Naive thymus-derived CD4-positive, alpha-beta T cell (primary cell): ENCODE data around the gene TRABD2A. TPM values are rescaled to one million over a fixed set of nuclear protein-coding genes. Genes with fewer than 3 reads are reported as not detected.
"Not testable (repeated sequence)": the region's sequence is repeated elsewhere in the genome, so short reads cannot be mapped to it uniquely, and the experiment has no call there.

Experiments used
- ATAC-seq: fragments of 150-1000 bp; cut with Tn5 transposase; 2 replicates; pipeline ENCODE4 v1.10.0; 2021; ENCODE audit warnings: mild to moderate bottlenecking, moderate library complexity
- CTCF ChIA-PET: fragments of 350-600 bp; sonication (Branson Sonifier 250); formaldehyde crosslinking; loops from one replicate; lab custom pipeline; 2021; ENCODE audit warnings: antibody characterized with exemption; lab: Charles Lee
- POLR2A ChIA-PET: fragments of 350-600 bp; sonication (Branson Sonifier 250); formaldehyde crosslinking; loops from one replicate; lab custom pipeline; 2021; ENCODE audit warnings: antibody characterized with exemption, inconsistent platforms; lab: Charles Lee
- DNase-seq, 9 donors: peaks; one replicate each; pipeline versions ENCODE4 v3.0.0 to v3.0.0-alpha.2; 2020 to 2022; ENCODE audit warnings: mixed read lengths in 1 of 9
- H3K27ac ChIP-seq: one replicate; pipeline ENCODE4 v1.7.0; 2013; ENCODE audit warnings: mild to moderate bottlenecking, low read depth, low read length, moderate library complexity
- H3K27me3 ChIP-seq, 2 donors: one replicate each; pipeline ENCODE4 v1.7.0; 2013; ENCODE audit warnings: low read length in 2 of 2, mild to moderate bottlenecking in 2 of 2, moderate library complexity in 2 of 2; ENCODE audit not compliant: control insufficient read depth in 2 of 2, insufficient read depth in 2 of 2
- H3K36me3 ChIP-seq, 3 experiments: 1 replicate in 2 of 3; 2 replicates in 1 of 3; pipeline ENCODE4 v1.7.0; 2013; ENCODE audit warnings: low read length in 3 of 3, mild to moderate bottlenecking in 3 of 3, moderate library complexity in 1 of 3; ENCODE audit not compliant: insufficient read depth in 3 of 3, control insufficient read depth in 2 of 3
- H3K4me1 ChIP-seq, 2 donors: one replicate each; pipeline ENCODE4 v1.7.0; 2013; ENCODE audit warnings: low read length in 2 of 2, mild to moderate bottlenecking in 2 of 2, moderate library complexity in 1 of 2; ENCODE audit not compliant: control insufficient read depth in 2 of 2, insufficient read depth in 2 of 2
- H3K4me3 ChIP-seq: 2 replicates; pipeline ENCODE4 v1.7.0; 2013; ENCODE audit warnings: mild to moderate bottlenecking, low read length
- H3K9me3 ChIP-seq, 3 experiments: 1 replicate in 2 of 3; 2 replicates in 1 of 3; pipeline ENCODE4 v1.7.0; 2013; ENCODE audit warnings: low read length in 3 of 3; ENCODE audit not compliant: control insufficient read depth in 2 of 3
- H3K27ac Mint-ChIP-seq, 9 donors: one replicate each; pipeline ENCODE4 v1.8.0; 2020 to 2022; ENCODE audit warnings: mixed read lengths in 9 of 9, mild to moderate bottlenecking in 8 of 9, moderate library complexity in 5 of 9, inconsistent platforms in 2 of 9
- H3K27me3 Mint-ChIP-seq, 5 donors: one replicate each; pipeline ENCODE4 v1.8.0; 2021 to 2022; ENCODE audit warnings: mixed read lengths in 5 of 5, mild to moderate bottlenecking in 1 of 5
- H3K36me3 Mint-ChIP-seq, 5 donors: one replicate each; pipeline ENCODE4 v1.8.0; 2020 to 2022; ENCODE audit warnings: mixed read lengths in 5 of 5, mild to moderate bottlenecking in 3 of 5, inconsistent platforms in 1 of 5
- H3K4me1 Mint-ChIP-seq, 7 donors: one replicate each; pipeline ENCODE4 v1.8.0; 2020 to 2022; ENCODE audit warnings: mixed read lengths in 7 of 7, mild to moderate bottlenecking in 3 of 7, inconsistent platforms in 1 of 7
- H3K4me3 Mint-ChIP-seq, 10 donors: one replicate each; pipeline ENCODE4 v1.8.0; 2020 to 2022; ENCODE audit warnings: mild to moderate bottlenecking in 10 of 10, mixed read lengths in 10 of 10, moderate library complexity in 6 of 10, inconsistent platforms in 2 of 10
- H3K9me3 Mint-ChIP-seq, 11 donors: one replicate each; pipeline ENCODE4 v1.8.0; 2020 to 2022; ENCODE audit warnings: mixed read lengths in 11 of 11, mild to moderate bottlenecking in 4 of 11, inconsistent platforms in 1 of 11, moderate library complexity in 1 of 11
- intact Hi-C, 2 donors: fragments of 100-400 bp; cut with micrococcal nuclease; formaldehyde crosslinking; loops; one replicate each; pipeline ENCODE4 v1.15.1; 2023
- polyA plus RNA-seq, 2 donors: library from polyadenylated mRNA; unstranded; fragments of 300-500 nt; fragmentation: Illumina TruSeq; gene quantifications; one replicate each; pipeline ENCODE4 v1.2.3, GENCODE V29; 2021
- total RNA-seq, 6 experiments: library from RNA in 5 of 6; stranded (reverse) in 5 of 6; gene quantifications; 1 replicate in 5 of 6; 2 replicates in 1 of 6; pipeline ENCODE4 v1.2.3 and lab custom pipeline; 2021 to 2026

The TRABD2A gene
- total and polyA plus RNA-seq, 7 experiments from 2014 or later = 75.0 to 288 (median 182) TPM

GRCh38 chr2:84773562-84773961 lies 107.3 kb downstream of the TRABD2A start:
- peaks cover 12 to 63% (median 54%) of the 10 kb centered on the region in 5 donors for H3K36me3 Mint-ChIP-seq
- H3K4me1 ChIP-seq, H3K4me3 Mint-ChIP-seq, H3K27me3 ChIP-seq, H3K27ac Mint-ChIP-seq, ATAC-seq, H3K27me3 Mint-ChIP-seq, DNase-seq, H3K27ac ChIP-seq, H3K36me3 ChIP-seq, POLR2A ChIA-PET, H3K4me3 ChIP-seq, intact Hi-C loops: not testable (repeated sequence)
- peaks cover 8 to 84% (median 47%) of the 10 kb centered on the region in 11 donors for H3K9me3 Mint-ChIP-seq
- peaks cover 0 to 13% (median 4%) of the 10 kb centered on the region in 3 experiments for H3K9me3 ChIP-seq
- CTCF ChIA-PET = interaction anchor here (0.6 kb wide), 1 partner anchor 140 kb away, joined by 3 read pairs; no protein-coding TSS in a partner anchor
- peaks cover 1 to 13% (median 9%) of the 10 kb centered on the region in 7 donors for H3K4me1 Mint-ChIP-seq

Other genes starting within 250 kb of the TRABD2A start
- 1,000 to 10,000 TPM; 1,492 to 5,756 (median 1,578) TPM for gene TMSB10, start 24.6 kb upstream of the TRABD2A start, total RNA-seq
- 1,000 to 10,000 TPM; 6,721 to 8,256 TPM for gene TMSB10, start 24.6 kb upstream of the TRABD2A start, polyA plus RNA-seq
- 10 to 100 TPM; 57.7 to 81.3 (median 60.8) TPM for gene KCMF1, start 90.1 kb upstream of the TRABD2A start, total RNA-seq
- gene KCMF1, start 90.1 kb upstream of the TRABD2A start, polyA plus RNA-seq = 10 to 100 TPM; 15.6 to 20.2 TPM